MV-4-11 (cell line): Measurements from ENCODE around the gene PACSIN3.
A peak's percentile ranks its signal among the peaks of the same experiment; 100 is the strongest.

Experiments used
- DNase-seq: peaks from one replicate; lab custom pipeline; 2025; lab: John Stamatoyannopoulos, UW

The PACSIN3 gene

DNA sequence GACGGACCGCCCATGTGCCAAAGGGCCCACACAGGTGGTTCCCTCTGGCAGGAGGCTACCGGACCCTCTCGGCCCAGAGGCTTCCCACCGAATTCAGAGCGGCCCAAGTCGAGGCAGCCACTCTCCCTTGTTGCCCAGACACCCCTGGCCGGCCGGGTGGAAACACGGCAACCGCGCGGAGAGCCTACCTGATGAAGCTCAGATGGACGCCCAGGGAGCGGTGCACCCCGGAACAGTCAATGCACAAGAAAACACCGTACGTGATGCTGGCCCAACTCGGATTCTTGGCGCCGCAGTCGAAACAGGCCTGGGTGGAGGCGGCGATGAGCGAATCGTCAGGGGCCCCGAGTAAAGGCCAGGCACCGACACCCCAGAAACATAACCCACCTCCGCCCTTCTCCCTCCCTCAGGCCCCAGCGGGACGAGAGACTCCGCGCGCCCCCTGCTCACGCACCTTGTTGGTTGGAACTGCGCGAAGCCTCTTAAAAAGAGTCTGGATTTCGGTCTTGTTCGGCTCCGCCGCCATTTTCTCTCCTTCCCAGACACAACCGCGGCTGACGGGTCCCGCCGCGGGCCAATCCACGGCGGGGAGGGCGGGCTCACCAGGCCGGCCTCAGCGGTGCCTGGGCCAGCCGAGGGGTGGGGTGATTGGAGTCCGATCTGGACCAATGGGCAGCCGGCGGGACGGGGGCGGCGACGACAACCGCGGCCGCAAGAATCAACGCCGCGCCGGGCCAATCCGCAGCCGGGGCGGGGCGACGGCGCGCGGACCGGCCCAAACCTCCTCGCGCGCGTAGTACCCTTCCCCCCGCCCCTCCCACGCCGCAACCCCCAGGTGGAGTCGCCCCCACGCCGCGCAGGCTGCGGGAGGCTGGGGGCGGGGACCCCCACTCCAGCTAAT is 9.7 kb downstream of the PACSIN3 start, which contains the start of gene ARFGAP2:
Gene ARFGAP2 (minus strand): TSS at position 552 of the 901 bp plus-strand sequence. CDS start 26 bp downstream, at position 526.
- DNase-seq = peak; percentile 92

DNA sequence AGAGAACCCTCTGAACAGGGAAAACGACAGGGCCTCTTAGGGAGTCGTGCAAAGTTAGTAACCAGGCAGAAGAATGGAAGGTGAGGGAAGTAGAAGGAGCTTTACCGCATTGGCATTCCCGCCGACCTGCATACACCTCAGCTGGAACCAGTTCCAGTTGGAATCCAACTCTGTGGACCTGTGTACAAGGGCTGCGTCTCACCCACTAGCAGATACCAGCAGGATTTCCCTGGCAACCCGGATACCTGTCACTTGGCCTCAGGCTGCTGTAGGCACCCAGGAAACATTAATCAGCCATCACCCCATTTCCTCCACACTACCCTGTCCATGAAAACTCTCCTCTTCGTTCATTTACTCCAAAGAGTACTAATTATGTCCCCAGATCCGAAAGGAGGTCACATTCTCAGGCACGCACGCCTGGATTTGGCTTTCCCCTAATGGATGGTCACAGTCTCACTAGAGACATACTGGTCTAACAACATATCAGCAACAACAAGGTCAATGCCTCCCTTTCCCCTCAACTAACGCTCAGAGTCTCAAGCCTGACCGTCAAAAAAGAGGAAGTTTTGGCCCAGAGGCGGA is 10.4 kb downstream of the PACSIN3 start:
- peak; percentile 70 for DNase-seq

DNA sequence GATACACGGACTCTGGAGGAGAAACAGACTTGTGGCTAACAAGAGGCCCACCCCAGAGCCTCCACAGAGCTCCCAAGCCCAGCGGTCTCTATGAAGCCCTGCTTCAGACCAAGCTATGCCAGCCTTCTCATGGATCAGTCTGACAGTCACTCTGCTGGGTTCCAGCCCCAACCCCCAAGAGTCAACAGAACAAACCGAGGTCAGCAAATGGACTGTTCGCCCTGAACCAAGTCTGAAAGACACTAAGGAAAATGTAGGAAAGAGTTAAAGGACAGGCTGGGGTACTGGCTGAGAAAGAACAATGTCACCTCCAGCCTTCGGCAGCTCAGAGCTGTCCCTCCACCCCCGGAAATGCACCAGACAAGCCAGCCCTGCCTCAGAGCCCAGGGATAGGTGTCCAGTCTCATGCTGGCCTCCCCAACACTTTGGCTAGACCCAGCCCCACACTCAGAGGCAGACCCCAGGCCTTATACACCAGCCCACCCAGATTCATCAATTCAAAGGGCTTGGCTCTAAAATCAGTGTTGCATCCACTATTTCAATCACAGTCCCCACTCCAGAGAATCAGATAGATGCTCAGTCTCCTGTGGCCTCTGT is 13.4 kb downstream of the PACSIN3 start:
- DNase-seq = no peak

DNA sequence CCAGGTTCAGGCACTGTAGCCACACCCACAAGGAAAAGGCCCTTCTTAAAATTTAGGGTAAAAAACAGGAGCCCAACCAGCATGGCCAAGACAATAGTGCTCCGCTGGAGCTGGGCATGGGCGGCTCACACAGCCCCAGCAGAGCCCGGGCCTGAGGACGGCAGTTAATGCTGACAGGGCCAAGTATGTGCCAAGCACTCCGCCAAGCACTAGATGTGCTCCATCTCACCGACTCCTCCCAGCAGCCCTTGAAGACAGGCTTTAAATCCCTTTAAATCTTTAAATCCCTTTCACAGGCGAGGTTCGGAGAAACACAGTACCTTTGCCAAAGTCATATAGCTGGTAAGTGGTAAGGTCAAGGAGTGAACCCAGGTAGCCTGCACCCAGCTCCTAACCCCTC is 14.4 kb downstream of the PACSIN3 start:
- no peak for DNase-seq

DNA sequence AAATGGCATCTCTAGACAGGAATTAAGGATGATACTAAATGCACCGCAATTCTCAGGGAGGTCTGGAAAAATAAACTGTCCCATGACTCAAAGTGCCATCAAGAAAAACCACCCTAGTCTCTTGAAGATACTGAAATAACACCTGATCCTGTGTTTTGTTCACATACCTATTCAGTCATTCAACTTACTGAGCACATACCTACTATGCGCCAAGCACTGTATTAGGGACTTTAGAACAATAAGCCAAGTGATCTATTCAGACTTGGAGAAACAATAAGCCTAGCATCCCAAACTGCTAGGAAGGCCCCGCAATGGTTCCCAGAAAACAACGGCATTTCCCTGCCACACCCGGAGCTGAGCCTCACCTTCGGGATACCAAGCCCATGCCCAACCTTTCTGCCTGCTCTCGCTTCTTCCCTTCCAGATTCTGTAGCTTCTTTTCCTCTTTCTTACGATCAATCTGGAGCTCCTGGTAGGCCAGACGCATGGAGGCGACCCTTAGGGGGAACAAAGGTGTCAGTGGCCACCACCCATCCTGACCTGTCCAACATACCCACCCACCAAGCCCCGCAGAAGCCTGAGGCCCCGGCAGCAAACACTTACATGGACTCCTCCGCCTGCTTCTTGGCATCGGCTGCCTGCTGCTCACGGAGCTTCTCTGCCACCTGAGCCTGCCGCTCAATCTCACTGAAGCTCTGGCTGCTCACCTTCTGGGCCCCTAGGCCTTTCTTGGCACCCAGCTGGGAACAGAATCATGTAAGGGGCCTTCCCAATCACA is 15.0 kb downstream of the PACSIN3 start:
- no peak for DNase-seq

DNA sequence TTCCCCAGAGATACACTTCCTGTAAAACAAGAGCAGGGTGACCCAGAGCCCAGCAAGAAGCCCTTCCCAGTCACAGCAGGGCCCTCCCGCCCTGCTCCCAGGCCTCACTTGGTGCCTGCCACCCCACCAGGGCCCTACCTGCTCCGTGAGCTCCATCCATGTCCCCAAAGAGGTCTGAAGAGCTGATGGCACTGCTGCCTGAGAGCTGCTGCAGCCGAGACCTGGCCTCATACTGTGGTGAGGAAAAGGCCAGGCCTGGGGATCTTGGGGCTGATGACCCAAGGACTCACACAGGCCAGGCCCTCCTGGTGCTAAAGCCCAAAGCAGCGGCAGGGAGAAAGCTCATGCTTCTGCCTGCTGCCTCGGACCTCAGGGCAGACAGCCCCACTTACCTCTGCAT is 19.9 kb downstream of the PACSIN3 start:
- DNase-seq = no peak

DNA sequence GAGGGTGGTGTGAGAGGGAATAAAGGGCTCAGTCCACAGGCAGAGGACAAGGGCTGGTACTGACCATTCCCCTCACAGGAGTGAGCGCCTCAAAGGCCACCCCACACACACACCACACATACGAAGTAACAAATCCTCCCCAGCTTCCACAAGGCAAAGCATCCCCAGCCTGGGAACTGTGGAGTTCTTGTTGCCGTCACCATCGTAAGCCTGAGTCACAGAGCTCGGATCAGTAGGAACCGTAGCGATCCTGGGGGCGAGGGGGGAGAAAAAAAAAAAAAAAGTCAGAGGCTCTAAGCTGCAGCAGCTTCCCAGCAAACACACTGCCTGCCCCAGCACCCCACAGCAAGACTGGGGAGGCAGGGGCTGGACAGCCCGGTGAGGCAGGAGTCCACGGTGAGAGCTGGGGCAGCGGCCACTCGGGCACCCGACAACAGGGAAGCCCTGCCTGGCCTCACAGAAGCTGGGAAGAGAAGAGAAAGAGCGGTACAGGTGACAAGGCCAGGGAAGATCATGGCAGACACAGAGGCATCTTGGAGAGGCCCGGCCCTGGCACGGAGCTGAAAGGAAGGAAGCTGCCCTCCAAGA is 20.9 kb downstream of the PACSIN3 start:
- DNase-seq = no peak

DNA sequence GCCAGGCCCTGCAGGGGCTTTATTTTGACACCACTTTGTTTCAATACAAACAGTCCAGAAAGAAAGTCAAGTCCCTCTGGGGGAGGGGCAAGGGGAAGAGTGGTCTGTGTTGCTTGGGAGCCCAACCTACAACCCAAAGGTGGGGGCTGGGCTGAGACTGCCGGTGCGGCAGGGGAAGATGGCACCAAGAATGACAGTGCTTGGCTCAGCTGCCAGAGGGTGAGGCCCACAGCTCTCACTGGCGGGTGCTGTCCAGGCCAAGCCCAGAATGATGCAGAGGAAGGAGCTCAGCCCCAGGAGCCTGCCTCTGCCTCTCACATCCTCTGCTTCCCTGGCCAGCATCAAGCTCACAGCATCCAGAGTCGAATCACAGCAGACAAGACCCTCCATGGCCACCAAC is 21.9 kb downstream of the PACSIN3 start:
- DNase-seq = no peak

DNA sequence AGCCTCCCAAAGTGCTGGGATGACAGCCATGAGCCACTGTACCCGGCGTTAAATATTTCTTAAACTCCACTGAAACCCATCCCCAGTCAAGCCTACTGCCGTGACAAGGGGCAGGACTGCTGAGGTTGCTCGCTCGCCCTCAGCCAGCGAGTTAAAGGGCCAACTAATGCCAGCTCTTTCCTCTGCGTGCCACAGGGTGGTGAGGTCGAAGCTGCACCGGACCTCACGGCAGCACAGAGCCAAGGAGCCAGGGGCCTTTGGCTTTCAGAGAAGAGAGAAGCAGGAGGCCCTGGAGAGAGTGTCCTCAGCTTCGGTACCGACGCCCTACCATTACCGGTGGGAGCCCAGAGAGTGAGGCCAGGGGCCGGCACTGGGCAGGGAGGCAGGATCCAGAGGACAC is 22.3 kb downstream of the PACSIN3 start:
- DNase-seq = no peak

DNA sequence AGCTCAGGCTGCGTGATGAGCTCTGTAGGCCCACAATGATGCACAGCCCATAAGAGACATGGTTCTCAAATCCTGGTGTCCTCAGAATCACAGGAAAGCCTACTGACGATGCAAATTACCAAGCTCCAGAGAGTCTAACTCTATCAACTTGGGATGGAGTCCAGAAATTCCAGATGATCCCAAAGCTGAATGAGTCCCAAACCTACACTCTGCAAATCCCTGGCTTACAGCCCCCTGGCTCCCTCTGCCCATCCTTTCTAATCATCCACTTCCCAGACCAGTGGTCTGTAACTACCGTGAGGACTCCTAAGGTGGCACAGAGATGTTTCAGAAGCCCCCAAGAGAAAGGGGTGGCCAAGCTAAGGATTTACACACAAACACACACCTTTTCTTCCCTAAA is 23.0 kb downstream of the PACSIN3 start:
- no peak for DNase-seq

DNA sequence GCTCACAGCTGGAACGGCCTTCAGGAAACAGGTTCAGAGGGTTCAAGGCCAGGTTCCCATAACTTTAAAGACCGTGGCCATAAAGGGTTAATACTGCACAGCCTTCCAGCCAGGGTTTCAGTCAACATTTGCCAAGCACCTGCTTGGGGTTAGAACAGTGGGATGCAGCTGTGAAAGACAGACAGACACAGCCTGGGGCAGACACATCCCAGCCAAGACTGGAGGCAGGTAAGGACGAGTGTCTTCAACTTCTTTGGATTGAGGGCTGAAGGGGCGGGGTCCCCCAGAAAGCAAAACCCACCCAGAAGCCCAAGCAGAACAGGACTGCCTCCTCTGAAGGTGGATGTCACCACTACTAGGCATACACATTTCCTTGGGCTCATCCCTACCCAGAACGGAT is 23.8 kb downstream of the PACSIN3 start:
- no peak for DNase-seq

DNA sequence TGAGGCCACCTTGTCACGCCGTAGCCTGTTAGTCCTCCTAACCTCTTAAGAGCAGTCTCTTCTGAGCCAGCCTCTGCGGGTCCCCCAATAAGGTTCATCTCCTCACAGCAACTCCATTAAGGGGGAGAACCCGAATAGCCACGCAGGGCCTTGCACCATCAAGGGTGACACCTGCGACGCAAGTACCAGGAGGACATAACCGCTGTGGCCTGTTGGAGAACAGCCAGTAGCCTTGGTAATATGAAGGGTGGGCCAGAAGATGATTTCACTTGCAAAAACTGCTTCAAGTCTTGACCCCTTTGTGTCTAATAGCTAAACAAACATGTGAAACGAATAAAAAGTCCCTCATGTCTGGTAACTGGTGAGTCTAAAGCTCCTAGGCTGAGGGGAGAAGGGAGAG is 24.3 kb downstream of the PACSIN3 start:
- DNase-seq = no peak

DNA sequence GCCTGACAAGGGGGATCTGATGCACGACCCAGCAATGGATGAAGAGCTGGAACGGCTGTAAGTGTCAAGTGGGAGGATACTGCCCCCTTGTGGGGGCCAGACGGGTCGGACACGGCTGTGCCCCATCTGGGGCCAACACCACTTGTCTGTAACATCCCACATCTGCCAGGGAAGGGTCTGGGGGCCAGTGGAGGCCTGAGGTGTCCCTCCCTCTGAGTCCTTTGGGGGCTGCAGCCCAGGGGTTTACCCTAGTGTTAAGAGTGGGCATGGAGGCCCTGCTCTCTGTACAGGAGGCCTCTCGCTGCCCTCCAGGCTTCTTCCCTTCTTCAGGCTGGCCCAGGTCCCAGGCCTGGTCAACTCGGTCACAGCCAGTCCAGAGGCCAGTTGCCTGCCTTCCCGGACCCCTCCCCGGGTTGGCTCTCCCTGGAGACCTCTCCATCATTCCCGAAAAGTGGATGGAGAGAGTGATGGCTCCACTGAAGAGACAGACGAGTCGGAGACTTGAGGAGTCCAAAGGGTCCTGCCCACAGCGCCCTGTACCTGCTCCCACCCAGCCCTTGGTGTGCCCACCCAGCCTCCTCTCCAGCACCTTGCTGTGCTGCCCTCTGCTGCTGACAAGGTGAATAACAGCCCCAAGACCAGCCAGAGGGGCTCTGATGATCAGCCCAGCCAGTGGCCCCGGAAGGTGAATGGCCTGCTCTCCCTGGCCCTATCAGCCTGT is 24.9 kb downstream of the PACSIN3 start:
- DNase-seq = peak; percentile 54

DNA sequence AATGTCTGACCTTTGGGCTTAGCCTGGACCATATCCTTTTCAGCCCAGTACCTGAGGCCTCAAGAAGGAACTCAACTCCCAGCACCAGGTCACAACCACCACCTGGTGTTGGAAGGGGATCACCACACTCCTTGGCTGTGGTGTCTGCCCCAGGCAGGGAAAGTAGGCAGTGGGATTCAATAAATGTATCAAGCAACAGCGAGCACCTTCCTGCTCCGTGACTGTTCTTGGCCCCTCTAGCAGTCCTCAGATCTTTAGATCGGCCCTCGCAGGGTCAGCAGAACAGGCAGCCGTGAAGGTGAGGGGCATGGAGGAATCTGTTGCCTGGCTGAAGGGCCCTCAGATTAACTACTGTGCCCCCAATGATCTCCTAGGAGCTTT is 25.5 kb downstream of the PACSIN3 start:
- no peak for DNase-seq

DNA sequence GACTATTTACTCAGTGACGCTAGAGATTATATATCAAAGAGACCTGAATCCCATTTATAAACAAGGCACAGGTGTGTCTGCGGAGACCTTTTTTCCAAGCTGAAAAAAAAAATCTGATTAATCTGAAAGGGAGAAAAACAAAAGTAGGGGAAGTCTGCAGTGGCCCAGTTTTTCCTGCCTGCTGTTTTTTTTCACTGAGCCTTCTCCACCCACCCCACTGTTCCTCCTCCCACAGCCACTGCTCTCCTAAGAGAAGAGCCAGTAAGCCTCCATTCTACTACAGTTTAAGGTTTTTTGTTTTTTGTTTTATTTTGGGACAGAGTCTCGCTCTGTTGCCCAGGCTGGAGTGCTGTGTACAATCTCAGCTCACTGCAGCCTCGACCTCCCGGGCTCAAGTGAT is 28.0 kb downstream of the PACSIN3 start:
- DNase-seq = no peak

DNA sequence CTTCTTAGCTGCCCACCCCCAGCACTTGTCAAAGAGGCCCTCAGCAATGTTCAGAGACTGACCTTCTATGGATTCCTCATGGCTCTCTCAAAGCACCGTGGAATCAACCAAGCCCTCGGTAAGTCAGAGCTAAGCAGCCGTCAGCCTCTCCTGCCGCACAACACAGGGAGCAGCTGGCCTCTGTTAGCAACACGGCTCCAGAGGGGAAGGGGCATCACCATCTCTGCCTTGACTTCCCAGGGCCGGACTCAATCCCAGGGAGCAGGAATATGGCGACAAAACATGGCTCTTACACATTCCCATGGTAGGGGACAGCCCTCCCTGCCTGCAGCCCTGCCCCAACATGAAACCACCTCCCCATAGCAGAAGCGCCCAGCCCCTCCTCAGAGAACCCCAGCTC is 28.4 kb downstream of the PACSIN3 start:
- DNase-seq = no peak

DNA sequence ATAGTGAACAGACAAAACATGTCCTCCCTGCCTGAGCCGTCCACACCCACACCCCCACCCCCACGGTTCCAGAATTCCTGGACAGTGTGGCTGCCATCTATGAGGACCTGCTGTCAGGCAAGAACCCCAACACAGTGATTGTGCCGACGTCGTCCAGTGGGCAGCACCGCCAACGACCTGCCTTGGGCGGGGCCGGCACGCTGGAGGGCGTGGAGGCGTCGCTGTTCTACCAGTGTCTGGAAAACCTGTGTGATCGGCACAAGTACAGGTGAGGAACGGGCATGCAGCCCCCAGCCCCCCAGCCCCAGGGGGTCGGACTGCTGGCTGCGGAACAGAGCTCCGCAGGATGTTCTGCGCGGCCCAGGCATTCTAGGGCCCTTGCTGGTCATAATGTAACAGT is 29.3 kb downstream of the PACSIN3 start:
- no peak for DNase-seq

DNA sequence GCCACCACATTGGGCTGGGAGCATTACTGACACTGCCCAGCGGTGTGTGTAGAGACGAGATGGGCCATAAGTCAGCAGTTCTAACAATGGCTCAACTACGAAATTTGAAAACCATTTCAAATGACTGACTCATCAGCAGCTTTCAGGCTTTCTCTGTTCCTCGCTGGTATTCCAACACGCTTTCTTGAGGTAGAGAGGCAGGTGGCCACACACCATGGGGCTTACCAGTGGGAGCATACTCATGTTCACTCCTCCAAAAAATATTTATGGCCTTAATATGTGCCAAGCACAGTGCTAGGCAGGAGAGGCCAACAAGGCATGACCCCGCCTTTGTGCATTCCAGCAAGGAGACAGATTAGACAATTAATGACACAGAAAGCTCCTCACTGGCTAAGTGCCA is 29.9 kb downstream of the PACSIN3 start:
- DNase-seq = no peak

DNA sequence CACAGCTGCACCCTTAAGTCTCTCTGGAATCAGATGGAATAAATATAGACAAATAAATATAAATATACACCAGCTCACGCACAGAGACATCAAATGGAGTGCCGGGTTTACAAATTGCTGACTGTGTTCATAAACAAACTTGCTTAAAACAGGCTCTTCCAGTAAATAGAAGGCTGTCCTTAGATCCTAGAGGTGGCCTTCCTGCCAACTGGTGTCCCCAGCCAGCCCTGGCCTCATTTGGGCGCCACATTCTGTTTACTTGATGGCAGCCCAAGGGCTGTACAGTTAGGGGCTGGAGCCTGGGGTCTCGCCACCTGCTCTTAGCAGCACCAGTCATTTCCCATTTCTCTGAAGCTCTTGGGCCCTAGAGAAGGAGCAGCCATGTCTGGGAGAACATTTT is 30.4 kb downstream of the PACSIN3 start:
- DNase-seq = no peak

DNA sequence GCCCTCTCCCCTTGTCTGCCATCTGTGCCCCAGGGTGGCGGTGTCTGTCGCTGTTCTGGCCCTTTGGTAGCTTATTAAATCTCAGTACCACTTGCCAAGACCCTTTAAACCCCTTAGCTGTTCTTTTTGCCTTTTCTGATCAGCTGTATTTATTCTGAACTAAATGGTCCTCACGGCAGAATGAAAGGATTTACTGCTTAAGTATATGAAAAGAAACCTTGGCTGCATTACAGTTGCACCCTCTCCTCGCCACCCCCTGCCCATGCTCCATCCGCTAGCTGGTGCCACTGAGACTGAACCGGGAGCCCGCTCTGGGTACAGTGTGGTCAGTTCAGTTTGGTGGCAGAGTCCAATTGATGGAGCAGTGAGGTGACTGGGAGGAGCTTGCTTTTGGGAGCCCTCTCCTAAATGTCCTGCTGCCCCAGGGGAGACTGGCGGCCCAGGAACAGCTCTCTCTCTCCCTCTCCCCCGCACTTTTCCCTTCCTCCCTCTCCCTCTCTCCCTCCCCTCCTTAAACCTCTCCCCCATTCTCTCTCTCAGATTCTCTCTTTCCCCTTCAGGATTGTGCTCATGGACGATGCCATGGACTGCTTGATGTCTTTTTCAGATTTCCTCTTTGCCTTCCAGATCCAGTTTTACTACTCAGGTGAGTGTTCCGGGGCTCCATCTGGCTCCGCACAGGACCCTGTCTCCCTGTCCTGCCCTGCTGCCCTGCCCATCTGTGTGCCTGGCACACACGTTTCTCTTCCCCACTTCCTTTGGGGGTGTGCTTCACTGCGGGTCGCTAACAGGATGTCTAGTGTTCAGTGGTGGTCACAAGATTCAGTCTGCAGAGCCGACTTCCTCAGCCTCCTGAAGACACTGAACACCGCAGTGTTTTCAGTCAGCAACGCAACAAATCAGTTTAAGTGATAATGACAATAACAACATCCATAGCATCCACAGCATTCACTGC is 31.3 kb downstream of the PACSIN3 start:
- no peak for DNase-seq
